OCI-LY7 (cell line): Measurements from ENCODE around the gene ULK4. TPM values are rescaled to one million over a fixed set of nuclear protein-coding genes. Genes with fewer than 3 reads are reported as not detected.

Source experiments
- BruUV-seq: library from RNA; stranded (reverse); fragments of 400-500 nt; replicated peaks from 2 replicates; lab custom pipeline; 2021; lab: Mats Ljungman, UMichigan
- CTCF ChIA-PET: fragments of 300-600 bp; sonication (Branson Sonifier 250); formaldehyde crosslinking; loops from one replicate; lab custom pipeline; 2022; ENCODE audit warnings: antibody characterized with exemption; ENCODE audit not compliant: unreplicated experiment; lab: Charles Lee
- POLR2A ChIA-PET: fragments of 300-600 bp; sonication (Branson Sonifier 250); formaldehyde crosslinking; loops from one replicate; lab custom pipeline; 2022; ENCODE audit warnings: antibody characterized with exemption; lab: Charles Lee
- DNase-seq: peaks from one replicate; pipeline ENCODE4 v3.0.0-alpha.2; 2015; ENCODE audit warnings: low spot score
- H2AFZ ChIP-seq: fragments of 200-600 bp; sonication (generic), shearing (Covaris generic); 2 replicates; pipeline ENCODE4 v1.6.1; 2014; ENCODE audit warnings: mild to moderate bottlenecking, antibody characterized with exemption, low read length, moderate library complexity
- H3K27ac ChIP-seq: fragments of 200-600 bp; sonication (generic); 2 replicates; pipeline ENCODE4 v1.5.1; 2014; ENCODE audit warnings: mixed run types, low read depth, mild to moderate bottlenecking, moderate library complexity, low read length, inconsistent platforms; ENCODE audit not compliant: poor library complexity, severe bottlenecking
- H3K36me3 ChIP-seq: fragments of 200-600 bp; sonication (generic); 2 replicates; pipeline ENCODE4 v1.6.1; 2014; ENCODE audit warnings: mild to moderate bottlenecking, antibody characterized with exemption, low read length, moderate library complexity, mixed read lengths; ENCODE audit not compliant: insufficient read depth
- H3K4me1 ChIP-seq: fragments of 200-600 bp; sonication (generic); 2 replicates; pipeline ENCODE4 v1.5.1; 2014; ENCODE audit warnings: mild to moderate bottlenecking, low read length; ENCODE audit not compliant: insufficient read depth, poor library complexity, severe bottlenecking
- H3K4me2 ChIP-seq: fragments of 200-600 bp; sonication (generic); 2 replicates; pipeline ENCODE4 v1.6.1; 2014; ENCODE audit warnings: mild to moderate bottlenecking, low read length
- H3K4me3 ChIP-seq: fragments of 200-600 bp; sonication (generic); 2 replicates; pipeline ENCODE4 v1.5.1; 2014; ENCODE audit warnings: mild to moderate bottlenecking, low read depth, low read length; ENCODE audit not compliant: poor library complexity, severe bottlenecking
- H3K79me2 ChIP-seq: fragments of 200-600 bp; sonication (generic); 2 replicates; pipeline ENCODE4 v1.6.1; 2016; ENCODE audit warnings: low read depth, mild to moderate bottlenecking, low read length, moderate library complexity, mixed read lengths; ENCODE audit not compliant: insufficient read depth
- H3K9me2 ChIP-seq: fragments of 200-600 bp; sonication (generic); 2 replicates; pipeline ENCODE4 v1.6.1; 2016; ENCODE audit warnings: mild to moderate bottlenecking, low read length, mixed read lengths; ENCODE audit not compliant: insufficient read depth
- H3K9me3 ChIP-seq: fragments of 200-600 bp; sonication (generic); 2 replicates; pipeline ENCODE4 v1.6.1; 2014; ENCODE audit warnings: mild to moderate bottlenecking, mixed run types, low read length, mixed read lengths
- H4K20me1 ChIP-seq: fragments of 200-600 bp; sonication (generic); 2 replicates; pipeline ENCODE4 v1.6.1; 2014; ENCODE audit warnings: mild to moderate bottlenecking, antibody characterized with exemption, low read length, moderate library complexity, mixed read lengths; ENCODE audit not compliant: insufficient read depth
- CTCF ChIP-seq: fragments of 200-600 bp; sonication (generic); conservative IDR thresholded peaks from 2 replicates; pipeline ENCODE4 v1.5.1; 2014; ENCODE audit warnings: mild to moderate bottlenecking, antibody characterized with exemption, low read length, moderate library complexity, mixed read lengths
- EZH2phosphoT487 ChIP-seq: fragments of 200-600 bp; sonication (generic); IDR thresholded peaks from 2 replicates; pipeline ENCODE4 v1.6.1; 2018; ENCODE audit warnings: low read depth, borderline replicate concordance, mild to moderate bottlenecking, mixed run types, antibody characterized with exemption, low read length, moderate library complexity, mixed read lengths
- intact Hi-C: fragments of 100-400 bp; cut with micrococcal nuclease; formaldehyde crosslinking; loops from one replicate; pipeline ENCODE4 v1.10.0; 2022; ENCODE audit not compliant: unreplicated experiment
- total RNA-seq, 2 experiments: library from RNA; depleted of rRNA in 1 of 2; stranded (reverse); fragments of >200 nt in 1 of 2; shearing (Covaris generic) in 1 of 2; gene quantifications; 2 replicates each; pipeline ENCODE4 v1.2.3, GENCODE V29; 2014 to 2022

Gene ULK4
- total RNA-seq, 2 experiments from 2014 or later, result 18.9 to 21.0 TPM

GRCh38 chr3:41575724-41576123, 386.2 kb downstream of the ULK4 start:
- BruUV-seq, result no TSS peak
- no peak overlapping the region for H3K4me3 ChIP-seq
- H3K9me2 ChIP-seq, result no peaks in the 10 kb centered on the region
- H3K9me3 ChIP-seq, result no peaks in the 10 kb centered on the region
- no peak overlapping the region for H3K4me2 ChIP-seq
- POLR2A ChIA-PET, result no interaction called here
- H3K4me1 ChIP-seq, result no peaks in the 10 kb centered on the region
- no peaks in the 10 kb centered on the region for H3K79me2 ChIP-seq
- H3K36me3 ChIP-seq, result no peaks in the 10 kb centered on the region
- TF ChIP-seq CTCF, result no peak
- no peak for TF ChIP-seq EZH2phosphoT487
- H4K20me1 ChIP-seq, result no peaks in the 10 kb centered on the region
- CTCF ChIA-PET, result no interaction called here
- no peak for DNase-seq
- H2AFZ ChIP-seq, result no peak overlapping the region
- intact Hi-C loops, result no loop called here
- no peak overlapping the region for H3K27ac ChIP-seq

- intact Hi-C loops, result no loop called here
- no peaks in the 10 kb centered on the region for H3K79me2 ChIP-seq
- BruUV-seq, result no TSS peak
- H3K9me3 ChIP-seq, result no peaks in the 10 kb centered on the region
- no peaks in the 10 kb centered on the region for H3K4me1 ChIP-seq
- no peak for DNase-seq
- no peak overlapping the region for H3K4me2 ChIP-seq
- no peaks in the 10 kb centered on the region for H4K20me1 ChIP-seq
- POLR2A ChIA-PET, result interaction anchor here (0.8 kb wide), 1 partner anchor 53 kb away, joined by 4 read pairs; no protein-coding TSS in a partner anchor
- TF ChIP-seq CTCF (peak; percentile 39), EZH2phosphoT487 (no peak)
- CTCF ChIA-PET, result no interaction called here
- no peaks in the 10 kb centered on the region for H3K9me2 ChIP-seq
- H2AFZ ChIP-seq, result no peak overlapping the region
- no peaks in the 10 kb centered on the region for H3K36me3 ChIP-seq
- H3K27ac ChIP-seq, result no peak overlapping the region
- H3K4me3 ChIP-seq, result no peak overlapping the region
Observed at GRCh38 chr3:41574900-41575299, 387.0 kb downstream of the ULK4 start.

GRCh38 chr3:41573591-41573990, 388.3 kb downstream of the ULK4 start:
- Histone ChIP-seq H3K36me3 (no peaks in the 10 kb centered on the region), H3K9me3 (no peaks in the 10 kb centered on the region), H2AFZ (no peak overlapping the region), H3K79me2 (no peaks in the 10 kb centered on the region), H3K9me2 (no peaks in the 10 kb centered on the region), H4K20me1 (no peaks in the 10 kb centered on the region), H3K4me2 (no peak overlapping the region), H3K4me3 (no peak overlapping the region), H3K4me1 (no peaks in the 10 kb centered on the region), H3K27ac (no peak overlapping the region)
- no peak for TF ChIP-seq EZH2phosphoT487
- TF ChIP-seq CTCF, result no peak
- ChIA-PET POLR2A (no interaction called here), CTCF (no interaction called here)
- DNase-seq, result no peak
- no TSS peak for BruUV-seq
- intact Hi-C loops, result no loop called here
